Spleen (tissue), 11 donors: ENCODE measurements around the gene CYP4F12. TPM values are rescaled to one million over a fixed set of nuclear protein-coding genes. Genes with fewer than 3 reads are reported as not detected.
A peak's percentile ranks its signal among the peaks of the same experiment; 100 is the strongest.

Source experiments
- DNase-seq: peaks from one replicate; pipeline ENCODE4 v3.0.0-alpha.2; 2020
- H3K27ac ChIP-seq, 8 donors: fragments of 200-600 bp; sonication (generic) in 7 of 8; 1 replicate in 4 of 8; 2 replicates in 4 of 8; pipeline versions ENCODE4 v1.5.0 to v1.8.0; 2016 to 2021; ENCODE audit warnings: inconsistent platforms in 4 of 8, mild to moderate bottlenecking in 4 of 8, moderate library complexity in 1 of 8
- H3K27me3 ChIP-seq, 7 donors: fragments of 200-600 bp; sonication (generic) in 6 of 7; replicated peaks in 1 of 7; 1 replicate in 4 of 7; 2 replicates in 3 of 7; pipeline versions ENCODE4 v1.5.0 to v1.8.0; 2016 to 2021; ENCODE audit warnings: inconsistent platforms in 3 of 7, mild to moderate bottlenecking in 1 of 7
- H3K36me3 ChIP-seq, 6 donors: fragments of 200-600 bp; sonication (generic) in 5 of 6; 1 replicate in 4 of 6; 2 replicates in 2 of 6; pipeline versions ENCODE4 v1.5.0 to v1.8.0; 2016 to 2021; ENCODE audit warnings: inconsistent platforms in 2 of 6
- H3K4me1 ChIP-seq, 6 donors: fragments of 200-600 bp; sonication (generic) in 5 of 6; 1 replicate in 3 of 6; 2 replicates in 3 of 6; pipeline versions ENCODE4 v1.5.0 to v1.8.0; 2016 to 2021; ENCODE audit warnings: inconsistent platforms in 3 of 6
- H3K4me3 ChIP-seq, 8 donors: fragments of 200-600 bp; sonication (generic) in 7 of 8; 1 replicate in 4 of 8; 2 replicates in 4 of 8; pipeline versions ENCODE4 v1.5.0 to v1.8.0; 2016 to 2021; ENCODE audit warnings: inconsistent platforms in 4 of 8, mild to moderate bottlenecking in 4 of 8, moderate library complexity in 2 of 8
- H3K9me3 ChIP-seq, 8 donors: fragments of 200-600 bp; sonication (generic) in 7 of 8; 1 replicate in 4 of 8; 2 replicates in 4 of 8; pipeline versions ENCODE4 v1.5.0 to v1.8.0; 2016 to 2021; ENCODE audit warnings: inconsistent platforms in 4 of 8
- CTCF ChIP-seq, 11 experiments: fragments of 200-600 bp in 7 of 11; fragments of 450-650 bp in 4 of 11; sonication (generic) in 4 of 11; IDR thresholded peaks in 8 of 11; conservative IDR thresholded peaks in 3 of 11; 1 replicate in 7 of 11; 2 replicates in 4 of 11; pipeline versions ENCODE4 v1.4.0 to v1.8.0; 2016 to 2021; ENCODE audit warnings: antibody characterized with exemption in 11 of 11, inconsistent platforms in 4 of 11, mild to moderate bottlenecking in 1 of 11
- POLR2A ChIP-seq, 3 donors: fragments of 450-650 bp; IDR thresholded peaks; one replicate each; pipeline ENCODE4 v1.5.1; 2017; ENCODE audit warnings: antibody characterized with exemption in 3 of 3, mild to moderate bottlenecking in 1 of 3
- POLR2AphosphoS5 ChIP-seq, 3 donors: sonication (generic); formaldehyde crosslinking; IDR thresholded peaks; one replicate each; pipeline ENCODE4 v1.5.1; 2017; ENCODE audit warnings: antibody characterized with exemption in 3 of 3
- WGBS, 5 donors: extraction: QIAGEN DNeasy Blood & Tissue Kit in 3 of 5; methylation state at CpG; one replicate each; pipeline versions ENCODE4 v1.1.5 to v1.1.7; 2013 to 2018; 5-methylcytosine and 5-hydroxymethylcytosine counted together
- intact Hi-C: fragments of 100-400 bp; cut with DNase I; formaldehyde crosslinking; loops from one replicate; pipeline ENCODE4 v1.15.0; 2023; ENCODE audit warnings: low total_unique reads
- polyA plus RNA-seq, 3 donors: library from polyadenylated mRNA; stranded (reverse); fragments of 200-250 nt; gene quantifications; one replicate each; pipeline ENCODE4 v1.2.1, GENCODE V29; 2013
- total RNA-seq, 7 donors: library from RNA; depleted of rRNA in 3 of 7; stranded (reverse); fragments of >200 nt in 3 of 7; fragmentation: NEBNext Ultra II Directional in 4 of 7; extraction: Animal tissue kit (Norgen Biotek cat#: 25700) in 4 of 7; gene quantifications; one replicate each; pipeline versions ENCODE4 v1.1.0 to v1.2.1, GENCODE V29; 2016 to 2021
- donor health status: healthy with polysubstance abuse.
- donor health status: DM: no; HTN: no; CAD: no; lungs with moderate emphysema.
- donor health status: DM: no; HTN: no; CAD: no.
- donor health status: Bipolar disorder and iron deficiency.
- donor health status: healthy.
- donor health status: DM: no; HTN: no; CAD: no.
- donor health status: DM: yes; HTN: yes; CAD: no.

Gene CYP4F12
- total and polyA plus RNA-seq, 10 donors, result 1.9 to 8.3 (median 4.1) TPM

GRCh38 chr19:15732388-15732787 lies 59.5 kb downstream of the CYP4F12 start:
- Histone ChIP-seq H3K4me1 (no peaks in the 10 kb centered on the region), H3K36me3 (no peaks in the 10 kb centered on the region), H3K4me3 (no peak overlapping the region), H3K27ac (no peak overlapping the region), H3K9me3 (peaks cover 0 to 5% (median 0%) of the 10 kb centered on the region in 8 donors), H3K27me3 (peaks cover 0 to 19% (median 0%) of the 10 kb centered on the region in 7 donors)
- intact Hi-C loops, result no loop called here
- TF ChIP-seq POLR2A (IDR thresholded peaks at IDR 0.05) (no peak), POLR2AphosphoS5 (IDR thresholded peaks at IDR 0.05) (peak in 1 of 3 donors; percentile 20)
- DNase-seq, result no peak
- 0 to 43% (median 19%) methylated on average over 1 of the region's 1 CpG for WGBS, 5 donors

GRCh38 chr19:15733895-15734294 lies 61.0 kb downstream of the CYP4F12 start:
- Histone ChIP-seq H3K27ac (no peak overlapping the region), H3K36me3 (no peaks in the 10 kb centered on the region), H3K27me3 (peaks cover 0 to 5% (median 0%) of the 10 kb centered on the region in 7 donors), H3K4me3 (no peak overlapping the region), H3K9me3 (peaks cover 0 to 5% (median 0%) of the 10 kb centered on the region in 8 donors), H3K4me1 (no peaks in the 10 kb centered on the region)
- 52 to 70% (median 58%) methylated on average over 6 of the region's 6 CpGs for whole genome bisulfite sequencing, 5 donors
- no peak for DNase-seq
- no peak for TF ChIP-seq POLR2A (IDR thresholded peaks at IDR 0.05)
- TF ChIP-seq POLR2AphosphoS5 (IDR thresholded peaks at IDR 0.05), result no peak
- TF ChIP-seq CTCF (IDR thresholded peaks at IDR 0.05 in 8 of 11, conservative IDR thresholded peaks at IDR 0.05 in 3 of 11), result no peak
- intact Hi-C loops, result no loop called here

GRCh38 chr19:15737722-15738121 lies 64.8 kb downstream of the CYP4F12 start, which contains the start of gene OR10H3:
TSS of gene OR10H3 (plus strand) at chr19:15737985. CDS start at chr19:15741393, 3,408 bp downstream.
- Histone ChIP-seq H3K27ac (no peak within 1 kb of the TSS), H3K9me3 (peaks cover 4 to 29% (median 18%) of the 10 kb centered on the region in 8 donors), H3K36me3 (no peaks in the 10 kb centered on the region), H3K4me3 (no peak within 1 kb of the TSS), H3K27me3 (peaks cover 0 to 17% (median 0%) of the 10 kb centered on the region in 7 donors), H3K4me1 (no peaks in the 10 kb centered on the region)
- no peak for DNase-seq
- WGBS, 5 donors, result 60 to 74% (median 69%) methylated on average over 4 of the region's 4 CpGs
- TF ChIP-seq POLR2A (IDR thresholded peaks at IDR 0.05) (no peak), CTCF (IDR thresholded peaks at IDR 0.05 in 8 of 11, conservative IDR thresholded peaks at IDR 0.05 in 3 of 11) (no peak), POLR2AphosphoS5 (IDR thresholded peaks at IDR 0.05) (no peak)
- intact Hi-C loops, result no loop called here

GRCh38 chr19:15740785-15741184 lies 67.9 kb downstream of the CYP4F12 start:
- intact Hi-C loops, result no loop called here
- Histone ChIP-seq H3K36me3 (no peaks in the 10 kb centered on the region), H3K27ac (no peak overlapping the region), H3K9me3 (peaks cover 4 to 29% (median 18%) of the 10 kb centered on the region in 8 donors), H3K4me3 (no peak overlapping the region), H3K4me1 (no peaks in the 10 kb centered on the region), H3K27me3 (peaks cover 0 to 35% (median 0%) of the 10 kb centered on the region in 7 donors)
- TF ChIP-seq POLR2A (IDR thresholded peaks at IDR 0.05) (no peak), CTCF (IDR thresholded peaks at IDR 0.05 in 8 of 11, conservative IDR thresholded peaks at IDR 0.05 in 3 of 11) (no peak), POLR2AphosphoS5 (IDR thresholded peaks at IDR 0.05) (no peak)
- no peak for DNase-seq
- 60 to 79% (median 70%) methylated on average over 1 of the region's 1 CpG for WGBS, 5 donors

Other genes with a start within 250 kb of the CYP4F12 start
- gene WIZ, start 223.1 kb upstream of the CYP4F12 start, total RNA-seq, result 10 to 100 TPM; 23.1 to 33.7 (median 26.9) TPM
- 10 to 100 TPM in 1 of 3 donors, 1 to 10 TPM in 2; 6.6 to 14.8 (median 7.0) TPM for gene WIZ, start 223.1 kb upstream of the CYP4F12 start, polyA plus RNA-seq
- 10 to 100 TPM; 43.9 to 79.1 (median 59.2) TPM for gene RASAL3, start 208.5 kb upstream of the CYP4F12 start, total RNA-seq
- gene RASAL3, start 208.5 kb upstream of the CYP4F12 start, polyA plus RNA-seq, result 10 to 100 TPM; 31.7 to 66.8 (median 66.1) TPM
- gene PGLYRP2, start 193.6 kb upstream of the CYP4F12 start, total RNA-seq, result under 1 TPM in 2 of 7 donors, not detected in 5; 0.10 to 0.16 TPM
- under 1 TPM in 2 of 3 donors, not detected in 1; 0.02 to 0.06 TPM for gene PGLYRP2, start 193.6 kb upstream of the CYP4F12 start, polyA plus RNA-seq
- 1 to 10 TPM in 1 of 7 donors, under 1 TPM in 4, not detected in 2; 0.28 to 1.2 (median 0.37) TPM for gene CYP4F22, start 164.6 kb upstream of the CYP4F12 start, total RNA-seq
- under 1 TPM; 0.10 to 0.17 (median 0.14) TPM for gene CYP4F22, start 164.6 kb upstream of the CYP4F12 start, polyA plus RNA-seq
- not detected for gene CYP4F8, start 57.9 kb upstream of the CYP4F12 start, total RNA-seq
- not detected for gene CYP4F8, start 57.9 kb upstream of the CYP4F12 start, polyA plus RNA-seq
- 10 to 100 TPM in 4 of 7 donors, 1 to 10 TPM in 3; 3.5 to 44.1 (median 12.3) TPM for gene CYP4F3, start 32.2 kb upstream of the CYP4F12 start, total RNA-seq
- gene CYP4F3, start 32.2 kb upstream of the CYP4F12 start, polyA plus RNA-seq, result under 1 TPM; 0.03 to 0.99 (median 0.48) TPM
- gene OR10H2, start 54.9 kb downstream of the CYP4F12 start, total RNA-seq, result not detected
- gene OR10H2, start 54.9 kb downstream of the CYP4F12 start, polyA plus RNA-seq, result not detected
- not detected for gene OR10H3, start 64.9 kb downstream of the CYP4F12 start, total RNA-seq
- not detected for gene OR10H3, start 64.9 kb downstream of the CYP4F12 start, polyA plus RNA-seq
- not detected for gene OR10H5, start 114.6 kb downstream of the CYP4F12 start, total RNA-seq
- not detected for gene OR10H5, start 114.6 kb downstream of the CYP4F12 start, polyA plus RNA-seq
- gene OR10H1, start 142.6 kb downstream of the CYP4F12 start, total RNA-seq, result not detected
- gene OR10H1, start 142.6 kb downstream of the CYP4F12 start, polyA plus RNA-seq, result not detected
- gene CYP4F2, start 225.0 kb downstream of the CYP4F12 start, total RNA-seq, result under 1 TPM in 1 of 7 donors, not detected in 6; 0.37 TPM
- not detected for gene CYP4F2, start 225.0 kb downstream of the CYP4F12 start, polyA plus RNA-seq